Stimulated activated CD8-positive, alpha-beta memory T cell treated with anti-CD3 and anti-CD28 coated beads, Interleukin-12 subunit alpha, Interleukin-12 subunit beta, amount 100 ng/mL, for 24 hours (primary cell): ENCODE results near the gene AIG1.
"Not testable (repeated sequence)": the region's sequence is repeated elsewhere in the genome, so short reads cannot be mapped to it uniquely, and the experiment has no call there.

Source experiments
- DNase-seq: peaks from one replicate; pipeline ENCODE4 v3.0.0-alpha.2; 2020; ENCODE audit errors: extremely low read depth

Gene AIG1

DNA sequence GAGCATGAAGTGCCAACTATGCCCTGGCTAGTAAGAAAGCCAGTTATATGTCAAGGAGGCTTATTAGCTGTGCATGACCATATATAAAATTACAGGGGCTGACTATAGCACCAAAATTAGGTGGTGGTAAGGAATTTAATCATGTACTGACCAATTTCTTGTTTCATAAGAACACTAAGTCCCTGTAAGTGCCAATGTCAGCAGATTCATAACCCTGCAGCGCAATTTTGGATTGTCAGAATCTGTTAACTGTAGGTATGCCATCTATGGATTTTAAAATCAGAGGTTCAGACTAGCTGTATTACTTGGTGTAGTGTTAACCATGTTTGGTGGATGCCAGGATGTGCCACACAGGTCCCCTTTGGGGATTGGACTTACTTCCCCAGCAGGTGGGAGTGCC, 207.8 kb downstream of the AIG1 start:
- no peak for DNase-seq

DNA sequence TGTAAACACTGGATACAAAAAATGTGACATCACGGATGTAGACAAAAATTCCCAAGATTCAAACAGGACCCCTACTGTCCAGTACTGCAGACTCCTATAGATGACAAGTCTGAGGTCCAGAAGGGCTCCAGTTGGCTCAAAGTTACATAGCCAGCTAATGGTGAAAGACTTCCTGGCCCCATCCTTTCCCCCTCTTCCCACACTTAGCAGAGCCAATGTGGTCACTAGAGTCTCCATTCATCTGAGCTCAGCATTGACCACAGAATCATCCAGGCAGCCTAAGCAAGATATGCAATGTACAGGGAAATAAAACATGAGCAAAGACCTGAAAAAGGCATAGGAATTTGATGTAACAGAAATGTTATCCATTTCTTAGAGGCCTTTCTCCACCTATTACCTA, 209.3 kb downstream of the AIG1 start:
- no peak for DNase-seq

GRCh38 chr6:143271024-143271423, 210.3 kb downstream of the AIG1 start:
- no peak for DNase-seq

DNA sequence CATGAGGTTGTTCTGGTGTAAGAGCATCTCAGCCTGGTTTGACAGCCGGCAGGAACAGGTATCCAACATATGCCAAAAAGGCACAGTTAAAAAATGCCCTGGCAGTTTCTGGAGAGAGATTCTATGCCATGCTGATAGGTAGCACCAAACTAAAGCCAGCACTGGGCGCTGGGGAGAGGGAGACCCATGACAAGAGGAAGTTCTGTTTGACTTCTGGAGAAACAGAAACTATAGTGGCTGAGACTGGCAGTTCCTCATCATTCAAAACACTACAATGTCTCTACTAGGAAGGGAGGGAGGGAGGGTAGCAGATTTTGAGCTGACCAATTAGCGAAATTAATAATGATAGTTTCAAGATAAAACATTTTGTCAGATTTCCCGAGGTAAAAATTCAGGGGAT, 215.7 kb downstream of the AIG1 start:
- no peak for DNase-seq

- DNase-seq, result no peak
Observed at GRCh38 chr6:143279385-143279784, 218.7 kb downstream of the AIG1 start.

DNA sequence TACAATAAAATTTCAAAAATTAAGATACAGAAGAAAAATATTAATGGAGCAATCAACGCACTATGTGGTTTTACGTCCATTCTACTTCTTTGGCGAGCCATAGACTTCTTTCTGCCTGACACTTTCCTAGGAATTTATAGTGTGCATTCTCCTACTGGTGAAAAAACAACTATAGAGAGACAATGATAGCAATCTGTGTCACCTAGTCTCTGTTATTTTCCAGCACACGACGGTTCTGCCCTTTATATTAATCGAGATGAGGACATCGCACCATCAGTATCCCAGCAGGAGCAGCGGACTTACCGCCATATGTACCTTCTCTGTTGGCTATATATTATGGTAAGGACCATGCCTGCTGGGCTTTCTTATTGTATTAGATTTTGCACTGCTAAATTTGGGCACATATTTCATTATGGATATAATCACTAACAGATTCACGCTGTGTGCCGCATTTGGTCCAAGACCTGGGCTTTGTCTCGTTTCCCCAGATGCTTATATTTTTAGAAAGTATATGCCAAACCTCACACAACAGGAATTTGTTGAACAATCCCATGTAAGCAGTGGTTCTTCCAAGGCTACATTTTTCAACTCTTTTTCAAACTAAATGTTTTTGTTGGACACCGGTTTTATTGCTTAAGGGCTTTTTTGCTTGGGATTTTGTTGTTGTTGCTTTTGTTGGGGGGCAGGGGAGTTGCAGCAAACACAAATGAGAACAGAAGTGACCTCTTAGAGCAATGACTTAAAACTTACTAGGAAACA, 223.4 kb downstream of the AIG1 start:
- no peak for DNase-seq

DNA sequence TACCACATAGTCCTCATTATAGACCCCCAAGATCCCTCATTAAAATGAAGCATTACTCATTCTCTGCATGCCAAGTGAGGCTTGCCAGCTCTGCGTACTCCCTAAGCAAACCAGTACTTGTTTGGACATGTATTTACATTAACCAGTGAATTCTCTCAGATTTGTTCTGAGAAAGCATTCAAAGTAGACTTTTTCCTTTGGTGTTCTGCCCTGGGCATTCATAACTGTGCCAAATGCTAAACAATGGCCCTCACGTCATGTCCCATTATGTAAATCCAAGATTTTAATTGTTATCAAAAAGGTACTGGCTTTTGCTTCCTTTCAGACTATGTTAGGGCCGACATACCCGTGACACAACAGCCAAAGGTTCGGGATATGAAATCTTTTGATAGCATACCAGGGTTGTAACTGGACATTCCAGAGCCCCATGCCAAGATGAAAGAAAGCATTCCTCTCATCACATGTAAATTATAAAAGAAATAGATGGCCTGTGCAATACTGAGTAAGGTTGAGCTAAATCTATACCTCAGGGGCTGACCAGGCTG, 225.6 kb downstream of the AIG1 start:
- no peak for DNase-seq

GRCh38 chr6:143288923-143289322, 228.2 kb downstream of the AIG1 start:
- no peak for DNase-seq

GRCh38 chr6:143290206-143290605, 229.5 kb downstream of the AIG1 start:
- no peak for DNase-seq

GRCh38 chr6:143293523-143293922, 232.8 kb downstream of the AIG1 start:
- no peak for DNase-seq

GRCh38 chr6:143294265-143294860, 233.7 kb downstream of the AIG1 start:
- DNase-seq, result no peak

DNA sequence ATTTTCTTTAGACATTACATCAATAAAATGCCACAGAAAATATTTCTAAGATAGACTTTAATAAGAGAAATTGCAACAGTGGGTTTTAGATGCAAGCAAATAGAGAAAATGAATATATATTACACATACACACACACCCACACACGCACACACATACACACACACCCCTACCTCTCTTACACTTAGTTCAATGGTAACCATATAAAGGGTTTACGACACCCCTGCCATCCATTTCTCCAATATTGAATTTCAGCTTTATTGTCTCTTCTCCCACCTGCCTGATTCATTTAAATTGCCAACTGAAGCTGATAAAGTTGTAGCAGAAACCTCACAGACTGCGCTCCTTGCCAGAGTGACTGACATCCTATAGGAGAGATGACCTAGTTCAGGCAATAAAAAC, 235.2 kb downstream of the AIG1 start:
- no peak for DNase-seq

GRCh38 chr6:143298071-143298470, 237.4 kb downstream of the AIG1 start:
- no peak for DNase-seq

GRCh38 chr6:143299253-143300166, 238.8 kb downstream of the AIG1 start:
- DNase-seq, result no peak

GRCh38 chr6:143301188-143301587, 240.5 kb downstream of the AIG1 start:
- DNase-seq, result no peak

- not testable (repeated sequence) for DNase-seq
Observed at GRCh38 chr6:143307760-143308159, 247.1 kb downstream of the AIG1 start.

GRCh38 chr6:143313163-143313562, 252.5 kb downstream of the AIG1 start:
- no peak for DNase-seq

DNA sequence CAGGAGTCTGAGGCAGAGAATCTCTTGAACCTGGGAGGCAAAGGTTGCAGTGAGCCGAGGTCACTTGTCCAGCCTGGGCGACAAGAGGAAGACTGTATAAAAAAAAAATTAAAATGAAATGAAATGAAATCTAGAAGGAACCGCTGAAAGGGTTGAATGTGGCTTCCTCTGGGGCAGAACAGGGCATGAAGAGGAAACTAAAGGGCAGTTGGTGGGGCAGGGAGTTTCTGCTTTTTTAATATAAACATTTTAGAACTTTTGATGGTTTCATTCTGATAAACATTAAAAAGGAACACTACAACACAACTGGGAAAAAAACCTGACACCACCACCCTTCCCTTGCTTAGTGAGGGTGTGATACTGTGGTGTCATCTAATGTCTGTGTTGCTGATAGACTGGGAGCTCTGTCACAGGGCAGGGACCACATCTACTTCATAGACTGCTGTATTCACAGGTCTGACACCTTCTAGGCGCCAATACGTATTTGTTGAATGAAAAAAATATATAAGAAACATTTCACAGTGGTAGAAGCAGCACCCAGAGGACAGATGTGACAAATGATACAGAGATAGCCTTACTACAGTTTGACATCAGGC, 260.9 kb downstream of the AIG1 start:
- no peak for DNase-seq

DNA sequence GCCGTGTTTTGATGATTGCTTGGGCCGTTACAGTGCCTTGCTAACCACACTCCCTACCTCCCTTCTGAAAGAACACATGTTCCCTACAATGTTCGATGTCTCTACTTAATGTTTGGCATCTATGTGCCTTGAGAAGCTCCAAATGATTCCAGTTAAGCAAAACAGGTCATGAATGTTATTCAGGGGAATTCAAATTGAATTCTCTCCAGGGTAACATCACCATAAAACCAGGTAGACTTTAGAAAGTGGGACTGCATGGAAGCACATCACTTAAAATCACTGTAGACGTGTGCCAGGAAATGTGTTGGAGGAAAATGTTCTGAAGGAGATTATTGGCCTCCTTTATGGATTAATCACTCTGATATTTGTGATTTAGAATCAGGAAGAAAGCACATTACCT, 261.7 kb downstream of the AIG1 start:
- no peak for DNase-seq

DNA sequence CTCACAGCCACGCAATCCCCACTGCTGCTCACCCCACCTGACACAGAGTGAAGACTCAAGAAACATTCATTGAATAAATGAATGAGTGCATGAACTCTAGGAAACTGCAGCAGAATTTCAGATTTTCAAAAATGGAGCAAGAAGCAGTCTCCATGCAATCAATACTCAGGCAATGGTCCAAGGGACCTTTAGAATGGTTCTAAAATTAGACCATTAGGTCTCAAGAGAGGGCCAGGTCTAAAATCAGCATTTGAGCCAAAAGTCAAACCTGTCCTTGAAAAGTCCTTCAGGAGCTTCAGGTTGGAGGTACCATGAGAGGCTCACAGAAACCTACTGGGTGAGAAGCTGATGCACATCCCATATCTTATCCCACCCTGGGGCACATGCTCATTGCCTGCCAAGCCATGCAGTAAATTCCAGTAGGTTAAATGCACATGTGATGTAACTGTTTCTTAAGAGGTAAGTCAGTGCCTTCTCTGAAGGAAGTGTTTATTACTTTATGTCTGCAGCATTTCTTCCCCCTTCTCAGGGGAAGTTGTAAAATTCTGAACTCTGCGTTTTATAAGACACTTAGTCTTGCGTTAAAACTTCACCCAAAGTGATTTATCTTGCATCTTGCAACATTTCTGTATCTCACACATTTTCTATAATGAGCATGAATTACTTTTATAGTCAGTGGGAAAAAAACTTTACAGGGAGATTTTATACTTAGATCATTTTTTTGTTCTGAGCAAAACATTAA, 263.2 kb downstream of the AIG1 start:
- no peak for DNase-seq
